K562 (cell line): ENCODE data around the gene ATP12A. TPM values are rescaled to one million over a fixed set of nuclear protein-coding genes. Genes with fewer than 3 reads are reported as not detected.

Source experiments
- ATAC-seq: fragments of 200-7000 bp; cut with Tn5 transposase; 3 replicates; pipeline ENCODE4 v1.9.1; 2020; ENCODE audit warnings: moderate library complexity
- BruUV-seq: library from RNA; stranded (reverse); fragments of 400-500 nt; replicated peaks from 2 replicates; lab custom pipeline; 2021; lab: Mats Ljungman, UMichigan
- CTCF ChIA-PET: fragments of 300-600 bp; formaldehyde crosslinking; extraction: SDS; loops from one replicate; lab custom pipeline; 2021; ENCODE audit warnings: low intra/inter-chr PET ratio; lab: Yijun Ruan, JAX
- POLR2A ChIA-PET: fragments of 300-600, 350-650 bp; sonication (Branson Sonifier 250); formaldehyde crosslinking; extraction: SDS; loops from one replicate; lab custom pipeline; 2021; ENCODE audit warnings: antibody characterized with exemption, inconsistent platforms; lab: Yijun Ruan, JAX
- DNase-seq, 4 experiments: peaks; one replicate each; pipeline versions ENCODE4 v3.0.0 to v3.0.0-alpha.2; 2011 to 2018; ENCODE audit warnings: low spot score in 3 of 4, mixed read lengths in 3 of 4; ENCODE audit errors: extremely low read depth in 1 of 4
- FAIRE-seq: peaks from 2 replicates; lab custom pipeline; 2011; peaks lifted over from hg19 to GRCh38; lab: Jason Lieb, UNC
- H2AFZ ChIP-seq: 2 replicates; pipeline ENCODE4 v1.6.0; 2011; ENCODE audit warnings: low read depth, low read length, control low read depth, inconsistent platforms
- H3K27ac ChIP-seq: fragments of 200-600 bp; 3 replicates; pipeline ENCODE4 v1.8.0; 2011; ENCODE audit warnings: low read depth, mild to moderate bottlenecking, control low read depth, inconsistent platforms, low read length, moderate library complexity, mixed read lengths; ENCODE audit errors: extremely low read depth
- H3K27me3 ChIP-seq, 2 experiments: fragments of 300-600 bp in 1 of 2; 2 replicates in 1 of 2; 3 replicates in 1 of 2; pipeline versions ENCODE4 v1.6.0 to v1.8.0; 2011; ENCODE audit warnings: inconsistent platforms in 2 of 2, low read length in 2 of 2, mild to moderate bottlenecking in 1 of 2, mixed read lengths in 1 of 2, moderate library complexity in 1 of 2; ENCODE audit not compliant: control insufficient read depth in 2 of 2, insufficient read depth in 2 of 2
- H3K36me3 ChIP-seq: fragments of 300-600 bp; 3 replicates; pipeline ENCODE4 v1.8.0; 2011; ENCODE audit warnings: mild to moderate bottlenecking, low read length, inconsistent platforms; ENCODE audit not compliant: control insufficient read depth, insufficient read depth
- H3K4me1 ChIP-seq, 2 experiments: fragments of 200-600 bp in 1 of 2; replicated peaks in 1 of 2; 2 replicates in 1 of 2; 3 replicates in 1 of 2; pipeline versions ENCODE4 v1.5.1 to v1.8.0; 2011; ENCODE audit warnings: inconsistent platforms in 2 of 2, low read length in 2 of 2, mild to moderate bottlenecking in 1 of 2, mixed read lengths in 1 of 2, moderate library complexity in 1 of 2; ENCODE audit not compliant: control insufficient read depth in 2 of 2, insufficient read depth in 2 of 2
- H3K4me2 ChIP-seq: 2 replicates; pipeline ENCODE4 v1.6.1; 2011; ENCODE audit warnings: low read length, control low read depth, inconsistent platforms, mixed read lengths; ENCODE audit not compliant: insufficient read depth
- H3K4me3 ChIP-seq: fragments of 200-600 bp; sonication (generic), shearing (Covaris generic); 2 replicates; pipeline ENCODE4 v1.5.1; 2016; ENCODE audit warnings: control low read depth, inconsistent platforms
- H3K79me2 ChIP-seq: fragments of 200-600 bp; 3 replicates; pipeline ENCODE4 v1.8.0; 2011; ENCODE audit warnings: low read length, inconsistent platforms; ENCODE audit not compliant: control insufficient read depth, insufficient read depth
- H3K9ac ChIP-seq, 2 experiments: 2 replicates each; pipeline versions ENCODE4 v1.6.0 to v1.6.1; 2011; ENCODE audit warnings: low read depth in 2 of 2, low read length in 2 of 2, control low read depth in 1 of 2, inconsistent platforms in 1 of 2, mild to moderate bottlenecking in 1 of 2, mixed read lengths in 1 of 2; ENCODE audit not compliant: insufficient read depth in 1 of 2
- H3K9me1 ChIP-seq: one replicate; pipeline ENCODE4 v1.6.0; 2011; ENCODE audit warnings: inconsistent platforms, mild to moderate bottlenecking, low read length, moderate library complexity; ENCODE audit not compliant: control insufficient read depth, insufficient read depth
- H3K9me3 ChIP-seq: replicated peaks from 2 replicates; pipeline ENCODE4 v1.5.1; 2011; ENCODE audit warnings: low read depth, low read length, inconsistent platforms; ENCODE audit not compliant: control insufficient read depth, insufficient read depth
- H4K20me1 ChIP-seq: replicated peaks from 2 replicates; pipeline ENCODE4 v1.6.1; 2011; ENCODE audit warnings: low read length, inconsistent platforms, mixed read lengths; ENCODE audit not compliant: control insufficient read depth, insufficient read depth
- HBP1 ChIP-seq: fragments of 450-650 bp; formaldehyde crosslinking; IDR thresholded peaks from 2 replicates; pipeline ENCODE4 v1.4.0; 2022; ENCODE audit warnings: missing genetic modification characterization
- ILF3 ChIP-seq: fragments of 450-650 bp; IDR thresholded peaks from 2 replicates; pipeline ENCODE4 v1.6.1; 2018; ENCODE audit warnings: antibody characterized with exemption, mild to moderate bottlenecking, moderate library complexity, borderline replicate concordance
- MAX ChIP-seq: sonication (generic); formaldehyde crosslinking; IDR thresholded peaks from 2 replicates; pipeline ENCODE4 v1.9.0; 2022; ENCODE audit warnings: mild to moderate bottlenecking, missing genetic modification reagents
- MEIS2 ChIP-seq: fragments of 450-650 bp; IDR thresholded peaks from 2 replicates; pipeline ENCODE4 v1.6.1; 2014; ENCODE audit warnings: mild to moderate bottlenecking; ENCODE audit not compliant: partially characterized antibody
- SPI1 ChIP-seq: IDR thresholded peaks from 2 replicates; pipeline ENCODE4 v1.6.1; 2011; ENCODE audit warnings: low read depth, low read length, control low read depth, borderline replicate concordance
- SRSF7 ChIP-seq: fragments of 200-400 bp; formaldehyde crosslinking; optimal IDR thresholded peaks from 2 replicates; pipeline ENCODE3; 2017; ENCODE audit warnings: mild to moderate bottlenecking, low read depth, low read length
- TAL1 ChIP-seq: fragments of 450-650 bp; IDR thresholded peaks from 2 replicates; pipeline ENCODE4 v1.6.1; 2016; ENCODE audit warnings: mild to moderate bottlenecking
- TCF3 ChIP-seq: sonication (generic); formaldehyde crosslinking; IDR thresholded peaks from 2 replicates; pipeline ENCODE4 v1.4.0; 2020; ENCODE audit warnings: mild to moderate bottlenecking, missing genetic modification reagents
- ZFP30 ChIP-seq: fragments of 250-450 bp; sonication (Bioruptor Pico); IDR thresholded peaks from 2 replicates; pipeline ENCODE4 v1.8.0; 2022; ENCODE audit warnings: moderate library complexity, mild to moderate bottlenecking, inconsistent platforms, borderline replicate concordance
- ZNF77 ChIP-seq: fragments of 250-450 bp; sonication (Bioruptor Pico); IDR thresholded peaks from 2 replicates; pipeline ENCODE4 v1.5.0; 2020
- WGBS: fragments of 100-300 bp; shearing (Covaris generic); methylation state at CpG from one replicate; pipeline ENCODE4 v1.1.6; 2016; ENCODE audit warnings: low coverage, mixed read lengths; ENCODE audit not compliant: insufficient coverage; ENCODE audit errors: missing lambda C conversion rate; 5-methylcytosine and 5-hydroxymethylcytosine counted together
- in situ Hi-C: fragments of 300-500 bp; cut with MboI; formaldehyde crosslinking; loops from 4 replicates; pipeline ENCODE4 v1.15.0; 2018; ENCODE audit warnings: inconsistent platforms, mixed read lengths
- intact Hi-C: fragments of 100-400 bp; cut with micrococcal nuclease; formaldehyde crosslinking; loops from 2 replicates; pipeline ENCODE4 v1.14.2; 2022
- polyA plus RNA-seq, 8 experiments: library from polyadenylated mRNA; depleted of rRNA in 4 of 8; stranded (reverse) in 5 of 8; unstranded in 3 of 8; fragments of >200 nt; fragmentation: Nextera tagmentation in 2 of 8; fragmentation: Illumina TruSeq in 1 of 8; extraction: Ambion mirVana in 2 of 8; extraction: Trizol in 1 of 8; gene quantifications; 2 replicates each; pipeline versions ENCODE4 v1.2.1 to v1.2.3, GENCODE V29; 2011 to 2014; ENCODE audit warnings: inconsistent platforms in 1 of 8, missing spikeins in 1 of 8
- total RNA-seq, 7 experiments: library from RNA; depleted of rRNA in 6 of 7; stranded (reverse); fragments of >200 nt in 6 of 7; fragmentation: Illumina TruSeq in 2 of 7; extraction: Trizol in 2 of 7; gene quantifications; 2 replicates each; pipeline versions ENCODE4 v1.2.1 to v1.2.3, GENCODE V29; 2011 to 2021; ENCODE audit warnings: low replicate concordance in 1 of 7

Gene ATP12A
- total and polyA plus RNA-seq, 9 of the 15 experiments (the other 6 are each of a cell fraction or from before 2014, with no cell fraction given), result not detected

- CTCF ChIA-PET, result no interaction called here
- TF ChIP-seq SPI1 (peak; percentile 10; the same call in 1 of the 2 replicates), ZNF77 (CRISPR knock-in tag) (no peak)
- TF ChIP-seq, all 486 proteins: peak for 1
- DNase-seq (no peak), ATAC-seq (no peak), FAIRE-seq (no peak)
- Histone ChIP-seq H3K79me2 (no peaks in the 10 kb centered on the region), H2AFZ (no peak overlapping the region), H3K4me2 (no peak overlapping the region), H3K9ac (no peak overlapping the region), H3K27ac (no peak overlapping the region), H3K36me3 (no peaks in the 10 kb centered on the region), H3K27me3 (peaks cover 0 to 14% of the 10 kb centered on the region in 2 experiments; a peak in 2 of 5 replicates), H3K4me3 (no peak overlapping the region), H3K9me1 (no peaks in the 10 kb centered on the region), H4K20me1 (no peaks in the 10 kb centered on the region), H3K9me3 (no peaks in the 10 kb centered on the region), H3K4me1 (no peaks in the 10 kb centered on the region)
- intact Hi-C loops (no loop called here), in situ Hi-C loops (no loop called here)
- BruUV-seq, result no TSS peak
- WGBS, result 1% methylated on average over 8 of the region's 14 CpGs
- POLR2A ChIA-PET, result no interaction called here
Measured at GRCh38 chr13:24648983-24649687, 31.1 kb upstream of the ATP12A start.

DNA sequence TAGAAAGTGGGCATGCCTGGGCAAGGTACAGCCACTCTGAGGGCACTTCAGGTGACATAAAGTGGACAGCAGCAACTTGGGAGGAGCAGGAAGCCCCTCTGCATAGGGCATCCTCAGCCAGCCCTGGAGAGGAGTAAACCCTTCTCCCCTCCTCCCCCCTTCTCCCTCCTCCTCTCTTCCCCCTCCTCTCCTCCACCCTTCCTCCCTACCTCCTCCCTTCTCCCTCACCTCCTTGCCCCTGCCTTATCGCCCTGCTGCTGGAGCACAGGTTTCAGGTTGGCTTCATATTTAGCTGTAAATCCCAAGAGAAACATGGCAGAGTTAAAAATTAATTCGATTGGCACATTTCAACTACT lies 30.5 kb upstream of the ATP12A start:
- TF ChIP-seq SRSF7, result no peak
- no peak for TF ChIP-seq TAL1
- TF ChIP-seq TCF3 (CRISPR knock-in tag), result no peak
- TF ChIP-seq MAX, result no peak
- TF ChIP-seq HBP1 (CRISPR knock-in tag), result no peak
- no peak for TF ChIP-seq ILF3
- TF ChIP-seq MEIS2, result no peak
- TF ChIP-seq ZFP30 (CRISPR knock-in tag), result no peak
- Histone ChIP-seq H3K27ac (no peak overlapping the region), H3K4me2 (no peak overlapping the region), H3K27me3 (peaks cover 0 to 14% of the 10 kb centered on the region in 2 experiments; a peak in 2 of 5 replicates), H3K4me1 (no peaks in the 10 kb centered on the region), H3K36me3 (no peaks in the 10 kb centered on the region), H3K9me1 (no peaks in the 10 kb centered on the region), H3K9me3 (no peaks in the 10 kb centered on the region), H3K79me2 (no peaks in the 10 kb centered on the region), H3K9ac (no peak overlapping the region), H4K20me1 (no peaks in the 10 kb centered on the region), H2AFZ (no peak overlapping the region), H3K4me3 (no peak overlapping the region)
- BruUV-seq, result no TSS peak
- no peak for ATAC-seq
- POLR2A ChIA-PET, result no interaction called here
- in situ Hi-C loops (no loop called here), intact Hi-C loops (no loop called here)
- CTCF ChIA-PET, result no interaction called here
- WGBS, result 0% methylated on average over 2 of the region's 2 CpGs
- no peak for DNase-seq
- no peak for FAIRE-seq
